MM.1S (cell line): ENCODE results near the gene ARHGEF33.

Source experiments
- DNase-seq: peaks from one replicate; pipeline ENCODE4 v3.0.0-alpha.2; 2015
- H2AFZ ChIP-seq: fragments of 300-600 bp; sonication (generic); 2 replicates; pipeline ENCODE4 v1.6.0; 2016; ENCODE audit warnings: antibody characterized with exemption, low read length
- H3F3A ChIP-seq: fragments of 300-600 bp; sonication (generic); 2 replicates; pipeline ENCODE4 v1.6.1; 2016; ENCODE audit warnings: mild to moderate bottlenecking, antibody characterized with exemption, low read length, moderate library complexity, mixed read lengths; ENCODE audit not compliant: insufficient read depth
- H3K27ac ChIP-seq: fragments of 300-600 bp; sonication (generic); 2 replicates; pipeline ENCODE4 v1.5.1; 2016; ENCODE audit warnings: mild to moderate bottlenecking, low read length
- H3K27me3 ChIP-seq: fragments of 300-600 bp; sonication (generic); replicated peaks from 2 replicates; pipeline ENCODE4 v1.6.0; 2016; ENCODE audit warnings: low read length; ENCODE audit not compliant: insufficient read depth
- H3K36me3 ChIP-seq: fragments of 300-600 bp; sonication (generic); replicated peaks from 2 replicates; pipeline ENCODE4 v1.6.1; 2016; ENCODE audit warnings: mild to moderate bottlenecking, low read length, mixed read lengths; ENCODE audit not compliant: insufficient read depth
- H3K4me1 ChIP-seq: fragments of 300-600 bp; sonication (generic); 2 replicates; pipeline ENCODE4 v1.6.1; 2016; ENCODE audit warnings: low read length, mixed read lengths
- H3K4me2 ChIP-seq: fragments of 300-600 bp; sonication (generic); 2 replicates; pipeline ENCODE4 v1.6.0; 2016; ENCODE audit warnings: low read depth, low read length
- H3K4me3 ChIP-seq: fragments of 300-600 bp; sonication (generic); 2 replicates; pipeline ENCODE4 v1.5.1; 2016; ENCODE audit warnings: low read length, mixed read lengths
- H3K79me2 ChIP-seq: fragments of 300-600 bp; sonication (generic); 2 replicates; pipeline ENCODE4 v1.6.1; 2016; ENCODE audit warnings: mixed run types, low read length, mixed read lengths
- H3K9ac ChIP-seq: fragments of 300-600 bp; sonication (generic); 2 replicates; pipeline ENCODE4 v1.6.1; 2016; ENCODE audit warnings: low read length, mixed read lengths
- H3K9me2 ChIP-seq: fragments of 300-600 bp; sonication (generic); replicated peaks from 2 replicates; pipeline ENCODE4 v1.6.1; 2016; ENCODE audit warnings: mild to moderate bottlenecking, low read length, mixed read lengths; ENCODE audit not compliant: insufficient read depth
- H3K9me3 ChIP-seq: fragments of 300-600 bp; sonication (generic); replicated peaks from 2 replicates; pipeline ENCODE4 v1.6.1; 2016; ENCODE audit warnings: mild to moderate bottlenecking, low read length, mixed read lengths; ENCODE audit not compliant: insufficient read depth
- H4K20me1 ChIP-seq: fragments of 300-600 bp; sonication (generic); 2 replicates; pipeline ENCODE4 v1.6.1; 2016; ENCODE audit warnings: mild to moderate bottlenecking, low read length, moderate library complexity, mixed read lengths; ENCODE audit not compliant: insufficient read depth
- EZH2 ChIP-seq: fragments of 300-600 bp; sonication (generic); optimal IDR thresholded peaks from 2 replicates; pipeline ENCODE3; 2017; ENCODE audit warnings: low read depth, mild to moderate bottlenecking, antibody characterized with exemption, low read length, mixed read lengths
- EZH2phosphoT487 ChIP-seq: fragments of 300-600 bp; sonication (generic); IDR thresholded peaks from 2 replicates; pipeline ENCODE4 v1.6.1; 2018; ENCODE audit warnings: antibody characterized with exemption, low read length
- TF ChIP-seq, protein P1 (sequence below): fragments of 300-600 bp; sonication (generic); IDR thresholded peaks from 2 replicates; pipeline ENCODE4 v1.5.1; 2016; ENCODE audit warnings: antibody characterized with exemption, low read length, mixed read lengths

ARHGEF33 gene

GRCh38 chr2:38887347-38887746 lies 2.3 kb upstream of the ARHGEF33 start:
- Histone ChIP-seq H3K9me3 (no peaks in the 10 kb centered on the region), H3K36me3 (no peaks in the 10 kb centered on the region), H4K20me1 (no peaks in the 10 kb centered on the region), H3K9ac (no peak overlapping the region), H2AFZ (no peak overlapping the region), H3K9me2 (no peaks in the 10 kb centered on the region), H3K4me2 (no peak overlapping the region), H3F3A (no peaks in the 10 kb centered on the region), H3K79me2 (no peaks in the 10 kb centered on the region), H3K27me3 (no peaks in the 10 kb centered on the region), H3K4me1 (no peaks in the 10 kb centered on the region), H3K4me3 (no peak overlapping the region), H3K27ac (no peak overlapping the region)
- DNase-seq = no peak
- TF ChIP-seq EZH2phosphoT487 (no peak), EZH2 (no peak)
- TF ChIP-seq, protein P1, sequence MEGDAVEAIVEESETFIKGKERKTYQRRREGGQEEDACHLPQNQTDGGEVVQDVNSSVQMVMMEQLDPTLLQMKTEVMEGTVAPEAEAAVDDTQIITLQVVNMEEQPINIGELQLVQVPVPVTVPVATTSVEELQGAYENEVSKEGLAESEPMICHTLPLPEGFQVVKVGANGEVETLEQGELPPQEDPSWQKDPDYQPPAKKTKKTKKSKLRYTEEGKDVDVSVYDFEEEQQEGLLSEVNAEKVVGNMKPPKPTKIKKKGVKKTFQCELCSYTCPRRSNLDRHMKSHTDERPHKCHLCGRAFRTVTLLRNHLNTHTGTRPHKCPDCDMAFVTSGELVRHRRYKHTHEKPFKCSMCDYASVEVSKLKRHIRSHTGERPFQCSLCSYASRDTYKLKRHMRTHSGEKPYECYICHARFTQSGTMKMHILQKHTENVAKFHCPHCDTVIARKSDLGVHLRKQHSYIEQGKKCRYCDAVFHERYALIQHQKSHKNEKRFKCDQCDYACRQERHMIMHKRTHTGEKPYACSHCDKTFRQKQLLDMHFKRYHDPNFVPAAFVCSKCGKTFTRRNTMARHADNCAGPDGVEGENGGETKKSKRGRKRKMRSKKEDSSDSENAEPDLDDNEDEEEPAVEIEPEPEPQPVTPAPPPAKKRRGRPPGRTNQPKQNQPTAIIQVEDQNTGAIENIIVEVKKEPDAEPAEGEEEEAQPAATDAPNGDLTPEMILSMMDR = no peak

DNA sequence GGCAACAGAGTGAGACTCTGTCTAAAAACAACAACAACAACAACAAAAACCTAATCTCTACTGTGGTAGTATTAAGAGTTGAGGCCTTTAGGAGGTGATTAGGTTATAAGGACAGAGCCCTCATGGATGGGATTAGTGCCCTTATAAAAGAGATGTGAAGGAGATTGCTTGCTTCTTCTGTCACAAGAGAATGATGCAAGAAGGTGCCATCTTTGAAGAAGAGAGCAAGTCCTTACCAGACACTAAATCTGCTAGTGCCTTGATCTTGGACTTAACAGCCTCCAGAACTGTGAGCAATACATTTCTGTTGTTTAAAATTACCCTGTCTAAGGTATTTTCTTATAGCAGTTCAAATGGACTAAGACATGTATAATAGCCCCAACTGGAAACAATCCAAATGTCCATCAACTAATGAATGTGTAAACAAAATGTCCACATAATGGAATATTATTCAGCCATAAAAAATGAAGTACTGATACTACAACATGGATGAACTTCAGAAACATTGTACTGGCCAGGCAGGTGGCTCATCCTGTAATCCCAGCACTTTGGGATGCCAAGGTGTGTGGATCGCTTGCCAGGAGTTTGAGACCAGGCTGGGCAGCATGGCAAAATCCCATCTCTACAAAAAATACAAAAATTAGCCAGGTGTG lies 1.6 kb upstream of the ARHGEF33 start:
- Histone ChIP-seq H3K79me2 (no peaks in the 10 kb centered on the region), H3K9me3 (no peaks in the 10 kb centered on the region), H4K20me1 (no peaks in the 10 kb centered on the region), H3K27ac (no peak overlapping the region), H3K9me2 (no peaks in the 10 kb centered on the region), H3K36me3 (no peaks in the 10 kb centered on the region), H2AFZ (no peak overlapping the region), H3K4me1 (no peaks in the 10 kb centered on the region), H3K4me3 (no peak overlapping the region), H3K27me3 (no peaks in the 10 kb centered on the region), H3K4me2 (no peak overlapping the region), H3F3A (no peaks in the 10 kb centered on the region), H3K9ac (no peak overlapping the region)
- no peak for DNase-seq
- TF ChIP-seq EZH2 (no peak), EZH2phosphoT487 (no peak)
- TF ChIP-seq, protein P1 = no peak

- H3F3A ChIP-seq = no peaks in the 10 kb centered on the region
- H3K4me1 ChIP-seq = no peaks in the 10 kb centered on the region
- TF ChIP-seq EZH2 (no peak), EZH2phosphoT487 (no peak)
- TF ChIP-seq, protein P1 = no peak
- H3K9me3 ChIP-seq = no peaks in the 10 kb centered on the region
- H2AFZ ChIP-seq = no peak overlapping the region
- H4K20me1 ChIP-seq = no peaks in the 10 kb centered on the region
- H3K27ac ChIP-seq = no peak overlapping the region
- H3K9me2 ChIP-seq = no peaks in the 10 kb centered on the region
- no peak for DNase-seq
- no peak overlapping the region for H3K9ac ChIP-seq
- H3K4me3 ChIP-seq = no peak overlapping the region
- no peak overlapping the region for H3K4me2 ChIP-seq
- no peaks in the 10 kb centered on the region for H3K27me3 ChIP-seq
- H3K79me2 ChIP-seq = no peaks in the 10 kb centered on the region
- H3K36me3 ChIP-seq = no peaks in the 10 kb centered on the region
Observed at GRCh38 chr2:38889045-38889444, 630 bp upstream of the ARHGEF33 start.
